K562 (cell line): ENCODE measurements around the gene ZFYVE28. TPM values are rescaled to one million over a fixed set of nuclear protein-coding genes. Genes with fewer than 3 reads are reported as not detected.

ENCODE experiments used
- CC2D1A ChIP-seq: fragments of 450-650 bp; IDR thresholded peaks from 2 replicates; pipeline ENCODE4 v1.6.1; 2017; ENCODE audit warnings: mild to moderate bottlenecking
- E2F1 ChIP-seq: sonication (generic); formaldehyde crosslinking; IDR thresholded peaks from 2 replicates; pipeline ENCODE4 v1.8.1; 2023; ENCODE audit warnings: mild to moderate bottlenecking, missing genetic modification reagents, moderate library complexity
- HCFC1 ChIP-seq: IDR thresholded peaks from 2 replicates; pipeline ENCODE4 v1.6.1; 2012; ENCODE audit warnings: low read depth, low read length, improper control_type of control experiment
- HMGN3 ChIP-seq: IDR thresholded peaks from 2 replicates; pipeline ENCODE4 v1.6.1; 2011; ENCODE audit warnings: borderline replicate concordance, low read depth, mild to moderate bottlenecking, mixed read lengths, low read length; ENCODE audit not compliant: insufficient read length; ENCODE audit errors: extremely low read depth
- HNRNPUL1 ChIP-seq: fragments of 200-400 bp; formaldehyde crosslinking; IDR thresholded peaks from 2 replicates; pipeline ENCODE4 v1.6.1; 2017; ENCODE audit warnings: low read length
- NFIC ChIP-seq: fragments of 450-650 bp; IDR thresholded peaks from 2 replicates; pipeline ENCODE4 v1.6.1; 2017; ENCODE audit warnings: mild to moderate bottlenecking, inconsistent platforms
- POLR2A ChIP-seq: fragments of 450-650 bp; conservative IDR thresholded peaks from 2 replicates; pipeline ENCODE4 v1.6.1; 2016
- ZNF232 ChIP-seq: sonication (generic); formaldehyde crosslinking; IDR thresholded peaks from 2 replicates; pipeline ENCODE4 v1.8.0; 2022; ENCODE audit warnings: mild to moderate bottlenecking, missing genetic modification reagents
- polyA plus RNA-seq, 8 experiments: library from polyadenylated mRNA; depleted of rRNA in 4 of 8; stranded (reverse) in 5 of 8; unstranded in 3 of 8; fragments of >200 nt; fragmentation: Nextera tagmentation in 2 of 8; fragmentation: Illumina TruSeq in 1 of 8; extraction: Ambion mirVana in 2 of 8; extraction: Trizol in 1 of 8; gene quantifications; 2 replicates each; pipeline versions ENCODE4 v1.2.1 to v1.2.3, GENCODE V29; 2011 to 2014; ENCODE audit warnings: inconsistent platforms in 1 of 8, missing spikeins in 1 of 8
- total RNA-seq, 7 experiments: library from RNA; depleted of rRNA in 6 of 7; stranded (reverse); fragments of >200 nt in 6 of 7; fragmentation: Illumina TruSeq in 2 of 7; extraction: Trizol in 2 of 7; gene quantifications; 2 replicates each; pipeline versions ENCODE4 v1.2.1 to v1.2.3, GENCODE V29; 2011 to 2021; ENCODE audit warnings: low replicate concordance in 1 of 7
- TF ChIP-seq, protein P1 (sequence below): fragments of 450-650 bp; formaldehyde crosslinking; IDR thresholded peaks from 2 replicates; pipeline ENCODE4 v1.4.0; 2020; ENCODE audit warnings: mild to moderate bottlenecking, mixed read lengths
- TF ChIP-seq, protein P2 (sequence below): fragments of 200-600 bp; sonication (generic); IDR thresholded peaks from one replicate; pipeline ENCODE4 v1.6.1; 2012; ENCODE audit warnings: mild to moderate bottlenecking, low read depth, low read length, inconsistent platforms
- TF ChIP-seq, protein P3 (sequence below), 2 experiments: IDR thresholded peaks; 2 replicates each; pipeline ENCODE4 v1.6.1; 2012; ENCODE audit warnings: improper control_type of control experiment in 2 of 2, low read depth in 2 of 2, low read length in 2 of 2, borderline replicate concordance in 1 of 2

ZFYVE28 gene
- total and polyA plus RNA-seq, 9 of the 15 experiments (the other 6 are each of a cell fraction or from before 2014, with no cell fraction given) = 1.3 to 24.8 (median 8.9) TPM

DNA sequence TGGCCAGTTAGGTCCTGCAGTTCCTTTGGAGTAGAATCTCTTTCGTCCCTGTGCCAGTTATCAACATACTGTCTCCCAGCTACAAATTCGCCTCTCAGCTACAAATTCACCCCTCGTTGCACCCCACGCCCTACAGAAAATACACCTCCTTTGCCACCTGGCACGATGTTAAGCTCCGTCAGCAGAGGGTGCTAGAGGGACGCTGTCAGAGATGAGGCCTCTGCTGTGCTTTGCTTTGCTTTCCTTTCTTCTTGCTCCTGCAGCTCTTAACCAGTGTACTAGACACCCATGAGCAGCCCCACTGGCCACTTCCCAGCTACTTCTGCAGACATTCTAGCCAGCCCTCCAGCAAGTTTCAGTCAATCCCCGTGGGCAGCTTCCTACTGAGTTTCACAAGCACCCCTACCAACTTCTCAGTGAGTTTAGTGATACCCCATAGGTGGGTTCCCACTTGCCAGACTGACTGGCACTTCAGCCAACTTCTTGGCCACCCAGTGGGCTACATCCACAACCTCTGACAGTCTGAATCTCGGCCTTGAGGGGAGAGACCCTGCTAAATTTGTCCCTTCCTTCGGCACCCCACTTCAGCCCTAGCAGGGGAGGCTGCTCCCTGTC, 198.3 kb downstream of the ZFYVE28 start (continued):
- TF ChIP-seq, protein P1, sequence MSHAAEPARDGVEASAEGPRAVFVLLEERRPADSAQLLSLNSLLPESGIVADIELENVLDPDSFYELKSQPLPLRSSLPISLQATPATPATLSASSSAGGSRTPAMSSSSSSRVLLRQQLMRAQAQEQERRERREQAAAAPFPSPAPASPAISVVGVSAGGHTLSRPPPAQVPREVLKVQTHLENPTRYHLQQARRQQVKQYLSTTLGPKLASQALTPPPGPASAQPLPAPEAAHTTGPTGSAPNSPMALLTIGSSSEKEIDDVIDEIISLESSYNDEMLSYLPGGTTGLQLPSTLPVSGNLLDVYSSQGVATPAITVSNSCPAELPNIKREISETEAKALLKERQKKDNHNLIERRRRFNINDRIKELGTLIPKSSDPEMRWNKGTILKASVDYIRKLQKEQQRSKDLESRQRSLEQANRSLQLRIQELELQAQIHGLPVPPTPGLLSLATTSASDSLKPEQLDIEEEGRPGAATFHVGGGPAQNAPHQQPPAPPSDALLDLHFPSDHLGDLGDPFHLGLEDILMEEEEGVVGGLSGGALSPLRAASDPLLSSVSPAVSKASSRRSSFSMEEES (CRISPR knock-in tag) = no peak
- TF ChIP-seq HMGN3 (no peak), NFIC (no peak), CC2D1A (peak; percentile 81), ZNF232 (no peak), HNRNPUL1 (0 out of 2 replicates have a peak, but pooled peaks have one; percentile 23), POLR2A (no peak), E2F1 (CRISPR knock-in tag) (0 out of 2 replicates have a peak, but pooled peaks have one; percentile 20), HCFC1 (0 out of 2 replicates have a peak, but pooled peaks have one; percentile 24)
- TF ChIP-seq, protein P2, sequence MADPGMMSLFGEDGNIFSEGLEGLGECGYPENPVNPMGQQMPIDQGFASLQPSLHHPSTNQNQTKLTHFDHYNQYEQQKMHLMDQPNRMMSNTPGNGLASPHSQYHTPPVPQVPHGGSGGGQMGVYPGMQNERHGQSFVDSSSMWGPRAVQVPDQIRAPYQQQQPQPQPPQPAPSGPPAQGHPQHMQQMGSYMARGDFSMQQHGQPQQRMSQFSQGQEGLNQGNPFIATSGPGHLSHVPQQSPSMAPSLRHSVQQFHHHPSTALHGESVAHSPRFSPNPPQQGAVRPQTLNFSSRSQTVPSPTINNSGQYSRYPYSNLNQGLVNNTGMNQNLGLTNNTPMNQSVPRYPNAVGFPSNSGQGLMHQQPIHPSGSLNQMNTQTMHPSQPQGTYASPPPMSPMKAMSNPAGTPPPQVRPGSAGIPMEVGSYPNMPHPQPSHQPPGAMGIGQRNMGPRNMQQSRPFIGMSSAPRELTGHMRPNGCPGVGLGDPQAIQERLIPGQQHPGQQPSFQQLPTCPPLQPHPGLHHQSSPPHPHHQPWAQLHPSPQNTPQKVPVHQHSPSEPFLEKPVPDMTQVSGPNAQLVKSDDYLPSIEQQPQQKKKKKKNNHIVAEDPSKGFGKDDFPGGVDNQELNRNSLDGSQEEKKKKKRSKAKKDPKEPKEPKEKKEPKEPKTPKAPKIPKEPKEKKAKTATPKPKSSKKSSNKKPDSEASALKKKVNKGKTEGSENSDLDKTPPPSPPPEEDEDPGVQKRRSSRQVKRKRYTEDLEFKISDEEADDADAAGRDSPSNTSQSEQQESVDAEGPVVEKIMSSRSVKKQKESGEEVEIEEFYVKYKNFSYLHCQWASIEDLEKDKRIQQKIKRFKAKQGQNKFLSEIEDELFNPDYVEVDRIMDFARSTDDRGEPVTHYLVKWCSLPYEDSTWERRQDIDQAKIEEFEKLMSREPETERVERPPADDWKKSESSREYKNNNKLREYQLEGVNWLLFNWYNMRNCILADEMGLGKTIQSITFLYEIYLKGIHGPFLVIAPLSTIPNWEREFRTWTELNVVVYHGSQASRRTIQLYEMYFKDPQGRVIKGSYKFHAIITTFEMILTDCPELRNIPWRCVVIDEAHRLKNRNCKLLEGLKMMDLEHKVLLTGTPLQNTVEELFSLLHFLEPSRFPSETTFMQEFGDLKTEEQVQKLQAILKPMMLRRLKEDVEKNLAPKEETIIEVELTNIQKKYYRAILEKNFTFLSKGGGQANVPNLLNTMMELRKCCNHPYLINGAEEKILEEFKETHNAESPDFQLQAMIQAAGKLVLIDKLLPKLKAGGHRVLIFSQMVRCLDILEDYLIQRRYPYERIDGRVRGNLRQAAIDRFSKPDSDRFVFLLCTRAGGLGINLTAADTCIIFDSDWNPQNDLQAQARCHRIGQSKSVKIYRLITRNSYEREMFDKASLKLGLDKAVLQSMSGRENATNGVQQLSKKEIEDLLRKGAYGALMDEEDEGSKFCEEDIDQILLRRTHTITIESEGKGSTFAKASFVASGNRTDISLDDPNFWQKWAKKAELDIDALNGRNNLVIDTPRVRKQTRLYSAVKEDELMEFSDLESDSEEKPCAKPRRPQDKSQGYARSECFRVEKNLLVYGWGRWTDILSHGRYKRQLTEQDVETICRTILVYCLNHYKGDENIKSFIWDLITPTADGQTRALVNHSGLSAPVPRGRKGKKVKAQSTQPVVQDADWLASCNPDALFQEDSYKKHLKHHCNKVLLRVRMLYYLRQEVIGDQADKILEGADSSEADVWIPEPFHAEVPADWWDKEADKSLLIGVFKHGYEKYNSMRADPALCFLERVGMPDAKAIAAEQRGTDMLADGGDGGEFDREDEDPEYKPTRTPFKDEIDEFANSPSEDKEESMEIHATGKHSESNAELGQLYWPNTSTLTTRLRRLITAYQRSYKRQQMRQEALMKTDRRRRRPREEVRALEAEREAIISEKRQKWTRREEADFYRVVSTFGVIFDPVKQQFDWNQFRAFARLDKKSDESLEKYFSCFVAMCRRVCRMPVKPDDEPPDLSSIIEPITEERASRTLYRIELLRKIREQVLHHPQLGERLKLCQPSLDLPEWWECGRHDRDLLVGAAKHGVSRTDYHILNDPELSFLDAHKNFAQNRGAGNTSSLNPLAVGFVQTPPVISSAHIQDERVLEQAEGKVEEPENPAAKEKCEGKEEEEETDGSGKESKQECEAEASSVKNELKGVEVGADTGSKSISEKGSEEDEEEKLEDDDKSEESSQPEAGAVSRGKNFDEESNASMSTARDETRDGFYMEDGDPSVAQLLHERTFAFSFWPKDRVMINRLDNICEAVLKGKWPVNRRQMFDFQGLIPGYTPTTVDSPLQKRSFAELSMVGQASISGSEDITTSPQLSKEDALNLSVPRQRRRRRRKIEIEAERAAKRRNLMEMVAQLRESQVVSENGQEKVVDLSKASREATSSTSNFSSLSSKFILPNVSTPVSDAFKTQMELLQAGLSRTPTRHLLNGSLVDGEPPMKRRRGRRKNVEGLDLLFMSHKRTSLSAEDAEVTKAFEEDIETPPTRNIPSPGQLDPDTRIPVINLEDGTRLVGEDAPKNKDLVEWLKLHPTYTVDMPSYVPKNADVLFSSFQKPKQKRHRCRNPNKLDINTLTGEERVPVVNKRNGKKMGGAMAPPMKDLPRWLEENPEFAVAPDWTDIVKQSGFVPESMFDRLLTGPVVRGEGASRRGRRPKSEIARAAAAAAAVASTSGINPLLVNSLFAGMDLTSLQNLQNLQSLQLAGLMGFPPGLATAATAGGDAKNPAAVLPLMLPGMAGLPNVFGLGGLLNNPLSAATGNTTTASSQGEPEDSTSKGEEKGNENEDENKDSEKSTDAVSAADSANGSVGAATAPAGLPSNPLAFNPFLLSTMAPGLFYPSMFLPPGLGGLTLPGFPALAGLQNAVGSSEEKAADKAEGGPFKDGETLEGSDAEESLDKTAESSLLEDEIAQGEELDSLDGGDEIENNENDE = no peak
- TF ChIP-seq, protein P3, sequence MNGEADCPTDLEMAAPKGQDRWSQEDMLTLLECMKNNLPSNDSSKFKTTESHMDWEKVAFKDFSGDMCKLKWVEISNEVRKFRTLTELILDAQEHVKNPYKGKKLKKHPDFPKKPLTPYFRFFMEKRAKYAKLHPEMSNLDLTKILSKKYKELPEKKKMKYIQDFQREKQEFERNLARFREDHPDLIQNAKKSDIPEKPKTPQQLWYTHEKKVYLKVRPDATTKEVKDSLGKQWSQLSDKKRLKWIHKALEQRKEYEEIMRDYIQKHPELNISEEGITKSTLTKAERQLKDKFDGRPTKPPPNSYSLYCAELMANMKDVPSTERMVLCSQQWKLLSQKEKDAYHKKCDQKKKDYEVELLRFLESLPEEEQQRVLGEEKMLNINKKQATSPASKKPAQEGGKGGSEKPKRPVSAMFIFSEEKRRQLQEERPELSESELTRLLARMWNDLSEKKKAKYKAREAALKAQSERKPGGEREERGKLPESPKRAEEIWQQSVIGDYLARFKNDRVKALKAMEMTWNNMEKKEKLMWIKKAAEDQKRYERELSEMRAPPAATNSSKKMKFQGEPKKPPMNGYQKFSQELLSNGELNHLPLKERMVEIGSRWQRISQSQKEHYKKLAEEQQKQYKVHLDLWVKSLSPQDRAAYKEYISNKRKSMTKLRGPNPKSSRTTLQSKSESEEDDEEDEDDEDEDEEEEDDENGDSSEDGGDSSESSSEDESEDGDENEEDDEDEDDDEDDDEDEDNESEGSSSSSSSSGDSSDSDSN (IDR thresholded peaks at IDR 0.05; ENCODE audit: borderline replicate concordance in 1 of 2, low read depth in 2 of 2, low read length in 2 of 2) = no peak
